C1 segment of cervical spinal cord (tissue), 14 donors: ENCODE results near the gene COLEC11.
A peak's percentile ranks its signal among the peaks of the same experiment; 100 is the strongest.
"Not testable (repeated sequence)": the region's sequence is repeated elsewhere in the genome, so short reads cannot be mapped to it uniquely, and the experiment has no call there.

ENCODE experiments used
- DNase-seq, 14 donors: peaks; one replicate each; lab custom pipeline; 2025; lab: John Stamatoyannopoulos, UW

Gene COLEC11

DNA sequence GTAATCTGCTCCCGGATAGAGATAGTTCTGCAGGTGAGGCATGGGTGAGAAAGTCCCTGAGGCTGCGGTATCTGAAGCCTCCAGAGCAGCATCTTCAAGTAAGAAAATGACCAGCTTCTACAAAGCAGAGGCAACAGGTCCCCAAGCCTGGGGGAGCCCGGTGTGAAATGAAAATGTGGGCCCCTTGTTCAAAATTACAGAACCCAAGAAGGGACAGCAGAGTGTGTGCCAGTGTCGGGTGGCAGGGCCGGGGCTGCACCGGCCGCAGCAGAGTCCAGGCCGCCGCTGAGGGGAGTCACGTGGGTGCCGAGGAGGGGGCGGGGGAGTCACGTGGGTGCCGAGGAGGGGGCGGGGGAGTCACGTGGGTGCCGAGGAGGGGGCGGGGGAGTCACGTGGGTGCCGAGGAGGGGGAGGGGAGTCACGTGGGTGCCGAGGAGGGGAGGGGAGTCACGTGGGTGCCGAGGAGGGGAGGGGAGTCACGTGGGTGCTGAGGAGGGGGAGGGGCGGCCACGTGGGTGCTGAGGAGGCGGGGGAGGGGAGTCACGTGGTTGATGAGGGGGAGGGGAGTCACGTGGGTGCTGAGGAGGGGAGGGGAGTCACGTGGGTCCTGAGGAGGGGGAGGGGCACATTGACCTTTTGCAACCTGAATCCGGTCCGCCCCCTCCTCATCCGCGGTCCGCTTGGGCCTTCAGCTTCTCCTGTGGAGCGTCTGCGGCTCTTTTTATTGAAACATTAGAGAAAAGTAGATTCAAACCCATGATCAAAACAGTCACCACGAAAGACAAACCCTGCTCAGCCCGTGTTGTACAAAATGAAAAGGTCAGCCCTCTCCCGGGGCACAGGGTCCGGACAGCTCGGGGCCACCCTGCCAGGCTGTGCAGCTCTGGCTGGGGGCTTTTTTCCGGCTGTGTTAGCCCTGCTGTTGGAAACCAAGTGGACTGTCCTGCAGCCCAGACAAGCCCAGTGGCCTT lies 10.4 kb downstream of the COLEC11 start:
- DNase-seq: peak in 6 of 14 donors; percentile 15 to 58 (median 36)

DNA sequence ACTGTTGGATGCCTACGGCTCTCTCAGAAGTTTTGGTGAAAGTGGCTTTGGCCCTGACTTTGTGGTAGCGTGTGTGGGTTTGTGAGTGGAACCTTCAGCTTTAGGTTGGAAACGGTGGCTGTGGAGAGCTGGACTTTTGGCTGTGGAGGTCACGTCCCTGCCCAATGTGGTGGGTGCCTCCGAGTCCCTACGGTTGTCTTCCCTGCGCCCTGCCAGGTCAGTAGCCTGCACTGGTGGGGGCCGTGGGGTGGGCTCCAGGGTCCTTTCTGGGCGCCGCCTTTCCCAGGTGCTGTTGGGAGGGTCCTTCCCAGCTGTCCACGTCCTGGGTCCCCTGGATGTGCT lies 11.1 kb downstream of the COLEC11 start:
- DNase-seq: peak in 1 of 14 donors; percentile 10

DNA sequence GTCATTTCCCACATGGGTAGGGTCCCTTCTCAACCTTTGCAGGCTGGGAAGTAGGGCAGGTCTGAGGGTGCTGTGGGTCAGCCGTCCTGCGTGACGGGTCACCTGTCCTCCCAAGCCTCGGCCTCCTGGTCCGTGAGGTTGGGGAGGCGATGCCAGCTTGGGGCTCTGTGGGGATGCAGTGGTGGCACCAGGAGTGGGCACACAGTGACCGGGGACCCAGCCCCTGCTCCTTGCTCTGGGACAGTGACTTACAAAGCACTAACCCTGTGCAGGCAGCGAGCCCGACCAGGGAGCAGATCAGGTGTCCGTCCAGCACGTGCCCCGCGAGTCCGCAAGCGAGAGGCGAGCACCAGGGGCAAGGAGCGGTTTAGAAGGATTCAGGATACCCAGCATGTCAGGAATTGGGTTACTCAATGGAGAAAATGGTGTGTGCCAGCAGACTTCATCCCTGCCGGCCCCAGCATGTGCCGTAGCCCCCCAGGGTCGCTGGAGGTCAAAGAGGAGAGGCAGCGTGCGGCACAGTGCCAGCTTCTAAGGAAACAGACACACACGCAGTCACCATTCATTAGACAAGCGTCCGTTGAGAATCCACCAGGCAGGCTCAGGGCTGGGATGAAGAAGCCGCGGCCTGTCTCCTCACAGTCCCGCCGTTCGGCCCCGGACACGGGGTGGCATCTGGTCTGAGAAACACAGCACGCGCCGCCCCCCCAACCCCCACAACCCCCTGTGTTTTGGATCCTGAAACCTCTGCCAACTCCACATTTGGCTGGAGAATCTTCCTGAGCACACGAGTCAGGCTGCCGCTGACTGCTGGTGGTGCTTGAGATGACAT lies 11.7 kb downstream of the COLEC11 start:
- peak in 5 of 14 donors; percentile 10 to 64 (median 21) for DNase-seq

DNA sequence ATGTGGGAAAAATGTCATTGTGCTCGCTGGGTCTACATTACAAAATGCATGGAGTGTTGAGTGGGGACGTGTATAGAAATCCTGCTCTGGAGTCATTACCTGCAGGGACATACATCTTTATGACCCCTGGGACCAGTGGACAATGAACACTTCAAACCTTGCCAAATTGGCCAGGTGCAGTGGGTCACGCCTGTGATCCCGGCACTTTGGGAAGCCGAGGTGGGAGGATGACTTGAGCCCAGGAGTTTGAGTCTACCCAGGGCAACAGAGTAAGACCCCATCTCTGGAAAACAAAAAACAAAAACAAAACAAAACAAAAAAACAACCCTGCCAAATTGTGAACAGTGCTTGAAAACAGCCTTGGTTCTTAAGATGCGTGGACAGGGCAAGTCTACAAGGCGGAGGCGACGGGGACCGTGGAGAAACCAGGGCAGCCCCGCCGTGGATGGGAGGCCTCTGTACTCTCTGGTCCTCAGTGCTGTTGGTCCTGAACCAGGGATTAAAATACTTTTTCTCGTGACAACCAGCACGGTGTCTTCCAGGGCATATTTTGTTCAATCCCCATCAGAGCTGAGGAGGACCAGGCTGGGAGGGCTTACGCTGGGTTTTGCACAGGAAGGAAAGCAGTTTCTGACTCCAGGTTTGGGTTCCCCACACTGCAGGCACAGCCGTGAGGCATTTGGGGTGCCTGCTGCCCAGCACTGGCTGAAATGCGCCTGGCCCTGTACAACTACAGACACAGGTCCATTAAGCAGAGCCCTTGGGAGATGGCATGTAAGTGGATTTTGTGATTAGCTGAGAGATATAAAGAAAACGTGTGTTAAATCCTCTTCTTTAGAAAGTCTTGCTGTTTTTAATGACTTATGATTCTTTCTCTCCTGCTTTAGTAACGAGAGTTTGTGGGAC lies 13.7 kb downstream of the COLEC11 start:
- DNase-seq: no peak

DNA sequence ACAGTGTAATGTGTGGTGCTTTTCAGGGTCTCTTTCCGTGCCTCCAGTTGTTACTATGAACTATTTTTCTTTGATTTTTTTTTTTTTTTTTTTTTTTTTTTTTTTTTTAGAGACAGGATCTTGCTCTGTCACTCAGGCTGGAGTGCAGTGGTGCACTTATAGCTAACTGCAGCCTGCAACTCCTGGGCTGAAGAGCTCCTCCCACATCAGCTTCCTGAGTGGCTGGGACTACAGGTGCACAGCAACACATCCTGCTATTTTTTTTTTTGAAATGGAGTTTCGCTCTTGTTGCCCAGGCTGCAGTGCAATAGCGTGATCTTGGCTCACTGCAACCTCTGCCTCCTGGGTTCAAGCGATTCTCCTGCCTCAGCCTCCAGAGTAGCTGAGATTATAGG lies 14.4 kb downstream of the COLEC11 start:
- not testable (repeated sequence) for DNase-seq

DNA sequence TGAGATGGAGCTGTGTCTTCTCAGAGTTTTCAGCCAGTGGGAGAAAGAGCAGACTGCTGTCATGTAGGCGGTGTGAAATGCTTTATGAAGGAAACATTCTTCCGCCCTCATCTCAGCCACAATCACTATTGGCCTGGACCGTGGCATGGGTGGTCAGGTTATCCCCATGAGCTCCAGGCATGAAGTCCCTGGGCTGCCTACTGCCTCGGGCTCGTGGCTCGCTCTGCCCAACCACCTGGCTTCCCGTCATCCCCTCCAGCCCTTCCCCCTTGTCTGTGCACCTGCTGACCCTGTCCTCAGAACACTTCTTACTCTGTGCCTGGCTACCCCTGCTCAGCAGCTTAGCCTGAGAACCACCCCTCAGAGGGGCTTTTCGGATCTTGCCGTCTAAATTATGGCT lies 15.5 kb downstream of the COLEC11 start:
- DNase-seq: no peak

DNA sequence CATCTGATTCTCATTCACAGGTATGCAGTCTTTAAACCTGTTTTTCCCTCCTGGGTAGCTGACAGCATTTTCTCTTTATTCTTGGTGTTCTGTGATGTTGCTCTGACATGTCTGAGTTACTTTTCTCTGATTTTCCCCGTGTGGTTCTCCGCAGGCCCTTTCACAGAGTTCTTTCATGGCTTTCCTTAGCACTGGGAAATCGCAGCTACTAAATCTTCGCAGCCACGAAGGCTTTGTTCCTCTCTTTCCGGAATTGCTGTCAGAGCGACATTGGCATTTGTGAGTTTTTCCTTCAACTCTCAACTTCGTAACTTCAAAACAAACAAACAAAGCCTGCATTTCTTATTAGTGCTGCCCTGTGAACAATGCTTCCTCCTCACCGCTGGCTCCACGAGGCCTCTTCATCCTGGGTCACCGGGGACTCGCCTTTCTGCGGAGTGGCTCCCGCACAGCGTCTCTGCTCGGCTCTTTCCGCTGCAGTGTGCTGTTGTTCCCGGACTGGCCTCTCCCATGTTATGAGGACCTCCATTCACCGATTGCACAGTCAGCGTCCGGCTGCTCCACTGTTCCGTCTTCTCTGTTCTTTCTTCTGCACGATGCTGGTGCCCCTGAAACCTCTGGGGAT lies 16.1 kb downstream of the COLEC11 start:
- no peak for DNase-seq

DNA sequence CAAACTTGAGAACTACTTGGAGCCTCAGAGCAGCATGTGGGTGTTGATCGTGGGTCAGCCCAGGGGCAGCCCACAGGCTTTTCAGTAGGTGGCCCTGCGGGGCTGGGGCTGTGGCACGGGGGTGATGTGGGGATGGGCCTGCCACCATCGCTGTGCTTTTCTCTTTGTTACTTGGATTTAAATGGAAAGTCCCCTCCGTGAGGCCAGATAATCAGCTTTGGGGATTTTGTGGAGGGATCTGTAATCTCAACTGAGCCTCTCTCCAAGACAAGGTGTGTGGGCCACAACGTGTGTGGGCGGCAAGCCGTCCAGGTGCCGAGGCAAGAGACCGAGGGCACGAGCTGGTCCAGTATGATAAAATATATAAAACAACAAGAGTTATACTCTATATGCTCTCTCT lies 16.7 kb downstream of the COLEC11 start:
- DNase-seq: no peak

DNA sequence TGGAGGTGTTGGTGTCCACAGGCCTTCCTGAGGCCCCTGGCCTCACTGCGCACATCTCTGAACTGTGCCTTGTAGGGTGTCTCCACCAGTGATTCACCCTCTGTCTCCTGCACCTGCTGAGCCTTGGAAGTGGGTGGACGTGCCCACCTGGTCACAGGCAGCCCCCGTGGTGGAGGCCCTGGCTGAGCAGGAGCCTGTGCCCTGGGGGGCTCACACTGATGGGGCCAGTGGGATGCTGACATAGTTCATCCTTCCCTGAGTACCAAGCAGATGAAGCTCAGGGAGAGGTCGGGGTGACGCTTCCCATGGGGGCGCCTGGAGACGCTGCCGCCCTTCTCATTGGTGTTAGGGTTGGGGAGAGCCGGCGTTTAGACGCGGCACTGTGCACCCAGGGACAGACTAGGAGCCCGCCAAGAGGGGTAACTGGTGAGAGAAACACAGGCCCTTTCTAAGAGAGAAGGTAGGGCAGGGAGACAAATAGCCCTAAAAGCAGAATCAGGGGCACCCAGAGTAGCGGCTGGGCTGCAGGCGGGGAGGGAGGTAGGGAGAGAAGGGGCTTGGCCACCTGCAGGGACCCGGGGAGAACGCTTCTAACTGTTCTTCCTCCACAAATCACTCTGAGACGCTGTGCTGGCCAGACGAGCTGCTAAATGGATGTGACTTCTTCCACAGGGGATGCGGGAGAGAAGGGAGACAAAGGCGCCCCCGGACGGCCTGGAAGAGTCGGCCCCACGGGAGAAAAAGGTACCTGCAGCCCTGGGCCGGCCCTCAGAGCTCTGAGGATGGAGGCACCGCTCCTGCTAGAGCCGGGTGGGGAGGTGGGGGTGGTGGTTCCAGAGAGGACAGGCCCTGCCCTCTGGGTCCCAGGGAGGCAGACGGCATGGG lies 18.0 kb downstream of the COLEC11 start:
- no peak for DNase-seq

DNA sequence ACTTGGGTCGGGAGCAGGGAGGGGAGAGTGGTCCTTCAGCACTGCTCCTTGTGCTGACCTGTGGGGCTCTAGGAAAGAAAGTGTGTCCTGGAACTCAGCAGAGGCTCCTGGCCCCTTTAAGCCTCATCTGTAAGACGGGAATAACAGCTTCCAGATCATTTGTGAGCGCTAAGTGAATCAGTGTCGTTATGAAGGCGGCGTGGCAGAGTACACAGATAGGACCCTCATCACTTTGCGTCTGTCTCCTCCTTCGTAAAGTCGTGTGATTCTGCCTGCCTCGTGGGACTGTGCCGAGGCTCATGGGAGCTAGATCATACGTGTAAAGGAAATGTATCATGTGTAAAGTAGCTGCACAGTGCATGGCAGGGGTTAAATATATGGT lies 18.6 kb downstream of the COLEC11 start:
- no peak for DNase-seq

DNA sequence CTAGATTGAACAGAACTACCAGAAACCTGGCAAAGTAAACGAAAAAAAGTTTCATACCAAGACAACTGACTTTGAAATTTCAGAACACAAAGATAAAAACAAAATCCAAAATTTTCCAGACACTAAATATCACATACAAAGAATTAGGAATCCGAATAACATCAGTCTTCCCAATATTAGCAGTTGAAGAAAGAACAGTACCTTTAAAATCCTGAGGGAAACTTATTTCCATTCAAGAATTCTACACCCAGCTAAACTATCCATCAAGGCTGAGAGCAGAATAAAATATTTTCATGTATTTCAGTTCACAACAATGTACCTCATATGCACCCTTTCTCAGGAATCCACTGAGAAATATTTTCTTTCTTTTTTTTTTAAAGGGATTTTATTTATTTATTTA lies 19.8 kb downstream of the COLEC11 start:
- DNase-seq: not testable (repeated sequence)

DNA sequence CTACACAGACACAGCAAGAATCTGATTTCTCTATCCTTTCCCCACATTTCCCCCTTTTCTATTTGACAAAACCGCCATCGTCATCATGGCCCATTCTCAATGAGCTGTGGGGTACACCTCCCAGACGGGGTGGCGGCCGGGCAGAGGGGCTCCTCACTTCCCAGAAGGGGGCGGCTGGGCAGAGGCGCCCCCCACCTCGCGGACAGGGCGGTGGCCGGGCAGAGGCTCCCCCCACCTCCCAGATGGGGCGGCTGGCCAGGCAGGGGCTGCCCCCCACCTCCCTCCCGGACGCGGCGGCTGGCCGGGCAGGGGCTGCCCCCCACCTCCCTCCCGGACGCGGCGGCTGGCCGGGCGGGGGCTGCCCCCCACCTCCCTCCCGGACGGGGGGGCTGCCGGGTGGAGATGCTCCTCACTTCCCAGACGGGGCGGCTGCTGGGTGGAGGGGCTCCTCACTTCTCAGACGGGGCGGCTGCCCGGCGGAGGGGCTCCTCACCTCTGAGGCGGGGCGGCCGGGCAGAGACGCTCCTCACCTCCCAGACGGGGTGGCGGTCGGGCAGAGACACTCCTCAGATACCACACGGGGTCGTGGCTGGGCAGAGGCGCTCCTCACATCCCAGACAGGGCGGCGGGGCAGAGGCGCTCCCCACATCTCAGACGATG lies 20.8 kb downstream of the COLEC11 start:
- DNase-seq: not testable (repeated sequence)

DNA sequence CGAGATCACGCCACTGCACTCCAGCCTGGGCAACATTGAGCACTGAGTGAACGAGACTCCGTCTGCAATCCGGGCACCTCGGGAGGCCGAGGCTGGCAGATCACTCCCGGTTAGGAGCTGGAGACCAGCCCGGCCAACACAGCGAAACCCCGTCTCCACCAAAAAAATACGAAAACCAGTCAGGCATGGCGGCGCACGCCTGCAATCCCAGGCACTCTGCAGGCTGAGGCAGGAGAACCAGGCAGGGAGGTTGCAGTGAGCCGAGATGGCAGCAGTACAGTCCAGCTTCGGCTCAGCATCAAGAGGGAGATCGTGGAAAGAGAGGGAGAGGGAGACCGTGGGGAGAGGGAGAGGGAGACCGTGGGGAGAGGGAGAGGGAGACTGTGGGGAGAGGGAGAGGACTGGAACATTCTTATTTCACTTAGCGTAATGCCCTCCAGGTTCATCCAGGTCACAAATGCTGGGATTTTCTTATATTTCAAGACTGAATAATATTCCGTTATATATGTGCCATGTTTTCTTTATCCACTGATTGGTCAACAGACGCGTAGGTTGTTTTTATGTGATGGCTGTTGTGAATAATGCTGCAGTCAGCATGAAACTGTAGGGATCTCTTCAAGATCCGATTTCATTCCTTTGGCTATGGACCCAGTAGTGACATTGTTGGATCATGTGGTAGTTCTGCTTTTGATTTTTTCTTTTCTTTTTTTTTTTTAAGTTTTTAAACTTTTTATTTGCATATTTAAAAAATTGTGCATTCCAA lies 21.7 kb downstream of the COLEC11 start:
- not testable (repeated sequence) for DNase-seq

DNA sequence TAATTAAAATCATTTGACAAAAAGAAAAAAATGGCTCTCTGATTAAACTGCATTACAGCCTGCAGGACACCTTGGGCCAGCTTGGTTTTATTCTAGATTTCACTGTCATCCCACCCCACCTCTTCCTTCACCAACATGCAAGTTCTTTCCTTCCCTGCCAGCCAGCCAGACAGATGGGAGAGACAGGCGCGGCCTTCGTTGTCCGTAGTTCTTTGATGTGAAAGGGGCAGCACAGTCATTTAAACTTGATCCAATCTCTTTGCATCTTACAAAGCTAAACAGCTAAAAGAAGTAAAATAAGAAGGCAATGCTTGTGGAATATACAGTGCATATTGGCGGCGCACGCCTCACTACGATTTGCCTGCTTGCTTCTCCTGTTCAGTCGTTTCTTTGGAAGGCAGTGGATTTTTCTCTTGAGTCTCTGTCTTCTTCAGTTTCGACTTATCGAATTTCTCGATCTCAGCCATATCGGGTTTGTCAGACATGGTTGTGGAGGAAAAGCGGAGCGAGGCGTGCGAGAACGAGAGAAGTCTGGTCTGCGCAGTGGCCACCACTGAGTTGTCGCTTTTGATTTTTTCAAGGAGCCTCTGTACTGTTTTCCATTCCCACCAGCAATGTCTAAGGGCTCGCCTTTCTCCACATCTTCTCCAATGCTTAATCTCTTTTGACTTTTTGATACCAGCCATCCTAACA lies 22.4 kb downstream of the COLEC11 start:
- DNase-seq: no peak

DNA sequence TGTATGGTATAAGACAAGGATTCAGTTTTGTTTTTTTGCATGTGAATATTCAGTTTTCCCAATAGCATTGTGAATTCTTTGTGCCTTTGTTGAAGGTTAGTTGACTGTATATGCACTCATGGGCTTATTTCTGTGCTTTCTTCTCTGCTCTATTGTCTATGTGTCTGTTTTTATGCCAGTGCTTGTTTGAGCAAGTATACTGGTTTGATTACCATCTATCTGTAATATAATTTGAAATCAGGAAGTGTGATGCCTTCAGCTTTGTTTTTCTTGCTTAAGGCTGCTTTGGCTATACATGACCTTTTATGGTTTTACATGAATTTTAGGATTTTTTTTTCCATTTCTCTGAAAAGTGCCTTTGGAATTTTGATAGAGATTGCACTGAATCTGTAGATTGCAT lies 23.5 kb downstream of the COLEC11 start:
- DNase-seq: no peak

DNA sequence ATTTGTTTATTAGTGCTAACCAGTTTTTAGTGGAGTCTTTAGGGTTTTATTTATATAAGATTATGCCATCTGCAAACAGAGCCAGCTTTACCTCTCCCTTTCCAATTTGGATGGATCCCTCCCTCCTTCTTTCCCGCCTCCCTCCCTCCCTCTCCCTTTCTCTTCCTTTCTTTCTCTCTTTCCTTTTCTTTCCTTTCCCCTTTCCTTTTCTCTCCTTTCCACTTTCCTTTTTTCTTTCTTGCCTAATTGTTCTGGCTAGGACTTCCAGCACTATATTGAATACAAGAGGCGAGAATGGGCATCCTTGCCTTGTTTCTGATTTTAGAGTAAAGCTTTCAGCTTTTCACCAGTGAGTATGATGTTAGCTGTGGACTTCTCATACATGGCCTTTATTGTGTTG lies 24.1 kb downstream of the COLEC11 start:
- DNase-seq: no peak

DNA sequence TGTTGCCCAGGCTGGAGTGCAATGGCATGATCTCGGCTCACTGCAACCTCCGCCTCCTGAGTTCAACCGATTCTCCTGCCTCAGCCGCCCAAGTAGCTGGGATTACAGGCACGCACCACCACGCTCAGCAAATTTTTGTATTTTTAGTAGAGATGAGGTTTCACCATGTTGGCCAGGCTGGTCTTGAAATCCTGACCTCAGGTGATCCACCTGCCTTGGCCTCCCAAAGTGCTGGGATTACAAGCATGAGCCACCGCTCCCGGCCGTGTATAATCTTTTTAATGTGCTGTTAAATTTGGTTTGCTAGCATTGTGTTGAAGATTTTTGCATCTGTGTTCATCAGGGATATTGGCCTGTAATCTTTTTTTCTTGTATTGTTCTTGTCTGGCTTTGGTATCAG lies 24.7 kb downstream of the COLEC11 start:
- not testable (repeated sequence) for DNase-seq

DNA sequence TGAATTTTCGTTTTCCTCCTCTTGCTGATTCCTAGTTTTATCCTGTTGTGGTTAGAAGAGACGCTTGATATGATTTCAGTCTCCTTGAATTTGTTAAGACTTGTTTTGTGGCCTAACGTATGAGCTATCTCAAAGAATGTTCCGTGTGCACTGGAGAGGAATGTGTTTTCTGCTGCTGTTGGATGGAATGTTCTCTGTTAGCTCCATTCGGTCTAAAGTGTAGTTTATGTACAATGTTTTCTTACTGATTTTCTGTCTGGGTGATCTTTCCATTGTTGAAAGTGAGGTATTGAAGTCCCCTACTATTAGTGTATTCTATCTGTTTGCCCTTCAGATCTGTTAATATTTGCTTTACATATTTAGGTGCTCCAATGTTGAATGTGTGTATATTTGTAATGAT lies 25.9 kb downstream of the COLEC11 start:
- DNase-seq: no peak
